ENCODE results near the gene ZNF462.
"Not testable (repeated sequence)": the region's sequence is repeated elsewhere in the genome, so short reads cannot be mapped to it uniquely, and the experiment has no call there.

The ZNF462 gene

GRCh38 chr9:106887066-106887465, 24.1 kb downstream of the ZNF462 start:
- no peak for DNase-seq

GRCh38 chr9:106889061-106889590, 26.2 kb downstream of the ZNF462 start:
- no peak for DNase-seq

- DNase-seq = no peak
Observed at GRCh38 chr9:106890608-106891007, 27.6 kb downstream of the ZNF462 start.

- no peak for DNase-seq
Observed at GRCh38 chr9:106891286-106891685, 28.3 kb downstream of the ZNF462 start.

- DNase-seq = no peak
Observed at GRCh38 chr9:106892632-106893031, 29.7 kb downstream of the ZNF462 start.

- DNase-seq = no peak
Observed at GRCh38 chr9:106893088-106893487, 30.1 kb downstream of the ZNF462 start.

- DNase-seq = no peak
Observed at GRCh38 chr9:106896695-106897094, 33.7 kb downstream of the ZNF462 start.

GRCh38 chr9:106897236-106897635, 34.3 kb downstream of the ZNF462 start:
- DNase-seq = no peak

GRCh38 chr9:106897751-106898150, 34.8 kb downstream of the ZNF462 start:
- no peak for DNase-seq

GRCh38 chr9:106900523-106900922, 37.6 kb downstream of the ZNF462 start:
- DNase-seq = not testable (repeated sequence)

- DNase-seq = no peak
Observed at GRCh38 chr9:106906129-106906528, 43.2 kb downstream of the ZNF462 start.

- no peak for DNase-seq
Observed at GRCh38 chr9:106911951-106912350, 49.0 kb downstream of the ZNF462 start.

- no peak for DNase-seq
Observed at GRCh38 chr9:106913276-106913675, 50.3 kb downstream of the ZNF462 start.

- DNase-seq = no peak
Observed at GRCh38 chr9:106915851-106916250, 52.9 kb downstream of the ZNF462 start.

GRCh38 chr9:106916466-106917235, 53.7 kb downstream of the ZNF462 start:
- no peak for DNase-seq

- no peak for DNase-seq
Observed at GRCh38 chr9:106918825-106919509, 56.0 kb downstream of the ZNF462 start.

GRCh38 chr9:106920091-106920490, 57.1 kb downstream of the ZNF462 start:
- no peak for DNase-seq

GRCh38 chr9:106920701-106921283, 57.8 kb downstream of the ZNF462 start:
- no peak for DNase-seq

GRCh38 chr9:106921341-106921899, 58.5 kb downstream of the ZNF462 start:
- peak; percentile 29 for DNase-seq

- no peak for DNase-seq
Observed at GRCh38 chr9:106922026-106922425, 59.1 kb downstream of the ZNF462 start.

GRCh38 chr9:106925392-106925791, 62.4 kb downstream of the ZNF462 start:
- DNase-seq = no peak

- no peak for DNase-seq
Observed at GRCh38 chr9:106927916-106928315, 65.0 kb downstream of the ZNF462 start.

GRCh38 chr9:106928350-106928749, 65.4 kb downstream of the ZNF462 start:
- no peak for DNase-seq
